ENCODE results near the gene KRT76. TPM values are rescaled to one million over a fixed set of nuclear protein-coding genes. Genes with fewer than 3 reads are reported as not detected.

The KRT76 gene
- total RNA-seq, 2 experiments from 2014 or later = not detected

DNA sequence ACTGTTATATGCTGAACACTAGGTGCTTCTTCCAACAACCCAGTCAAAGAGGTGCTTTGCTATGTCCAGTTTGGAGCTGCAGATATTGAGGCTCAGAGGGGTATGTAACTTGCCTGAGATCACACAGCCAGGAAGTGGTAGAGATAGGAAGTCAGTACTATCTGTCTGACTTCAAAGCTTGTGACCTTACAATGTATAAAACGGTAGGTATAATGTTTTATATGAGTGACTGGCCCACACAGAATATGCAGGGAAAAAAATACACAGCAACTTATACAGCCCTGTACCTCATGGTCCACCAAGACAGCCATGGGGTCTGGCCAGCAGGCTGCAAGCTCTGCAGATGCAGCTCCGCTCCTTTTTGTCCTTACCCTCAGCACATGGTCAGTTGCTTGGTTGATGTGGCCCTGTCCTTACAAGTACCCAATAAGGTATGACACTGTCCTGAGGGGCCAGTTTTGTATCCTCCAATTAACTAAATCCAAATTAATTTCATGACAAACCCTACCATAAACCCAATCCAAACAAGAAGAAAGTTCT lies 40.6 kb upstream of the KRT76 start:
- no peaks in the 10 kb centered on the region for H3K9me3 Mint-ChIP-seq (ENCODE audit: low read depth)
- DNase-seq (no peak), ATAC-seq (no peak)
- H3K27me3 Mint-ChIP-seq = peaks cover 9% of the 10 kb centered on the region
- H3K27ac Mint-ChIP-seq = no peak overlapping the region
- CTCF ChIA-PET = interaction anchor here (1.6 kb wide), 1 partner anchor 62 kb away, joined by 5 read pairs; no protein-coding TSS in a partner anchor
- no peak overlapping the region for H3K4me3 Mint-ChIP-seq
- H3K4me1 Mint-ChIP-seq = no peaks in the 10 kb centered on the region
- no peaks in the 10 kb centered on the region for H3K36me3 Mint-ChIP-seq

DNA sequence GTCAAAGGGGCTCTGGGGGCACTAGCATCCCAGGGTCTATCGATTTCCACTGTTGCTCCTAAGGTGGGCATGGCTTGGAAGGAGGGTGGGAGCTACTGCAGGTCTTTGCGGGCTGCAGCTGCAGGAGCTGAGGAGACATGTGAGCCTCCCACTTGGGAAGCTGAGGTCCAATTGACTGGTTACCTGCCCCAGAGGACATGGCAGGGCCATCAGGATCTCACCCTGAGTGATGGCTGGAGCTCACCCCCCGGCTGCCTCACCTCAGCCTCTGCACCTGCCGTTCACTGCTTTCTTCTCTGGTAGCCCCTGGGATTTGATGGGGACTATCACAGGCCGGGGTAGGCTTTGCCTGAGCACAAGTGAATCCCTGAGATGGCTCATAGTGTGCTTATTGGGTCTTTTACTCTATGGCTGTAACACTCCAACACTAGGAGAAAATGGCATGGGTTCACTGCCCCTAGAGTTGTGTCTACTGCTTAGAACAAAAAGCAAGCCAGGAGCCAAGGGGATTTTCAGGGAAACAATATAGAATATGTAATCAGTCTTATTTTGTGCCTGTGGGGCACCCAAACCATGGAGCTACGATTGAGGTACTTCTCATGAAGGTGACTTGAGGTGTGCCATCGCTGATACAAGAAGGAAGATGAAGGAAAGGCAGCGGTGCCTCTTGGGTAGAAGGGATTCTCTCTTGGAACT lies 40.0 kb upstream of the KRT76 start:
- DNase-seq (no peak), ATAC-seq (no peak)
- no peak overlapping the region for H3K27ac Mint-ChIP-seq
- no peak overlapping the region for H3K4me3 Mint-ChIP-seq
- H3K9me3 Mint-ChIP-seq (ENCODE audit: low read depth) = no peaks in the 10 kb centered on the region
- CTCF ChIA-PET = interaction anchor here (1.6 kb wide), 1 partner anchor 63 kb away, joined by 5 read pairs; no protein-coding TSS in a partner anchor
- no peaks in the 10 kb centered on the region for H3K36me3 Mint-ChIP-seq
- peaks cover 12% of the 10 kb centered on the region for H3K27me3 Mint-ChIP-seq
- no peaks in the 10 kb centered on the region for H3K4me1 Mint-ChIP-seq

DNA sequence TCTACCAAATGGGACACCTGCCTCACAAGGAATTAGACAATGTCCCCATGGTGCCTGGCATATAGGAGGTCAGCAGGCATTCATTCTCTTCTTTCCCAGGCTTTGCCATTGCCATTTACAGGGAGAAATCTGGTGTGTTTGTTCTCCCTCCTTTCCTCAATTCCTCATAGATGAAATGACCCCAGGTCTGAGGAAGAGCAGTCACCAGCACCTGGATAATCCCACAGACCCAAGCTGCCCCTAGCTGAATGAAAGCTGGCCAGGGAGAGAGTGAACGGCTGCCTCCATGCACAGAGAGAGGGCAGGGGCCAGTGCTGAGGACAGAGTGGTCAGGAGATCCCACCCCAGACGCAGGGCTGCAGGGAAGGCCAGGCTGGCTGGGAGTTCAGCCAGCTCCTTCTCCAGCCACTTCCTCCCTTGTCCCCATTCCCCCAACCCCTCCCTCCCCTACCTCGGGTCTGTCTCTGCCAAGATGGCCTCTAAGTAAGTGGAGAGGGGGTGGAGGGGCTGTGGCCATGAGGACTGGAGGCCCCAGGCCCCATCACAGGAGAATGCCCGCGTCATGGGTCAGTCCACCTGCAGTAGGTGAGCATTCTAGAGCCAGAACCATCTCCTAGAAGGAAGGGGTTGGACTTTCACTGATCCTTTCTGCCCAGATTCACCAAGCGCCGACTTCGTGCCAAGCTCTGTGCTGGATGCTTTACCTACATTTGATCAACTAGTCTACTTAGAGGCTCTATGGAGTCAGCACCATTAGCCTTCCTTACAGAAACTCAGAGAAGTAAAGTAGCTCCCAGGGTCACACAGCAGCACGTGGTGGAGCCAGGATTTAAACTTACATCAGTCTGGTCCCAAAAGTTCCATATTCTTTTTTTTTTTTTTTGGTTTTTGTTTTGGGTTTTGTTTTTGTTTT lies 38.8 kb upstream of the KRT76 start:
- Mint-ChIP-seq H3K4me1 (no peaks in the 10 kb centered on the region), H3K36me3 (no peaks in the 10 kb centered on the region), H3K9me3 (ENCODE audit: low read depth) (no peaks in the 10 kb centered on the region), H3K27ac (no peak overlapping the region), H3K4me3 (no peak overlapping the region), H3K27me3 (peaks cover 12% of the 10 kb centered on the region)
- no peak for DNase-seq
- ATAC-seq = no peak
- CTCF ChIA-PET = no interaction called here

GRCh38 chr12:52815161-52815560 lies 38.0 kb upstream of the KRT76 start:
- Mint-ChIP-seq H3K4me3 (no peak overlapping the region), H3K27ac (no peak overlapping the region), H3K4me1 (no peaks in the 10 kb centered on the region), H3K36me3 (no peaks in the 10 kb centered on the region), H3K9me3 (ENCODE audit: low read depth) (no peaks in the 10 kb centered on the region), H3K27me3 (peaks cover 8% of the 10 kb centered on the region)
- DNase-seq = no peak
- ATAC-seq = no peak
- CTCF ChIA-PET = interaction anchor here (2.2 kb wide), 1 partner anchor 55 kb away, joined by 5 read pairs; no protein-coding TSS in a partner anchor

- Mint-ChIP-seq H3K4me1 (no peaks in the 10 kb centered on the region), H3K36me3 (no peaks in the 10 kb centered on the region), H3K27ac (no peak overlapping the region), H3K9me3 (ENCODE audit: low read depth) (no peaks in the 10 kb centered on the region), H3K4me3 (no peak overlapping the region), H3K27me3 (peaks cover 7% of the 10 kb centered on the region)
- DNase-seq (no peak), ATAC-seq (no peak)
- CTCF ChIA-PET = interaction anchor here (2.2 kb wide), 1 partner anchor 56 kb away, joined by 5 read pairs; no protein-coding TSS in a partner anchor
Measured at GRCh38 chr12:52814710-52815155, 37.6 kb upstream of the KRT76 start.

- Mint-ChIP-seq H3K4me3 (no peak within 1 kb of the TSS), H3K9me3 (ENCODE audit: low read depth) (no peaks in the 10 kb centered on the region), H3K4me1 (no peaks in the 10 kb centered on the region), H3K36me3 (no peaks in the 10 kb centered on the region), H3K27ac (no peak within 1 kb of the TSS), H3K27me3 (peaks cover 10% of the 10 kb centered on the region)
- CTCF ChIA-PET = interaction anchor here (2.2 kb wide), 1 partner anchor 56 kb away, joined by 5 read pairs; no protein-coding TSS in a partner anchor
- DNase-seq = no peak
- no peak for ATAC-seq
Measured at GRCh38 chr12:52813885-52814709, 37.0 kb upstream of the KRT76 start, which contains the start of gene KRT4. KRT4 (minus strand) TSS chr12:52814116; CDS start chr12:52814058, 58 bp downstream.

- no peak for DNase-seq
- no peak overlapping the region for H3K27ac Mint-ChIP-seq
- H3K4me1 Mint-ChIP-seq = no peaks in the 10 kb centered on the region
- no peaks in the 10 kb centered on the region for H3K36me3 Mint-ChIP-seq
- H3K27me3 Mint-ChIP-seq = peaks cover 10% of the 10 kb centered on the region
- no peak overlapping the region for H3K4me3 Mint-ChIP-seq
- H3K9me3 Mint-ChIP-seq (ENCODE audit: low read depth) = no peaks in the 10 kb centered on the region
- CTCF ChIA-PET = interaction anchor here (2.2 kb wide), 1 partner anchor 57 kb away, joined by 5 read pairs; no protein-coding TSS in a partner anchor
- ATAC-seq = no peak
Measured at GRCh38 chr12:52813203-52813819, 36.2 kb upstream of the KRT76 start.

GRCh38 chr12:52812749-52813148 lies 35.6 kb upstream of the KRT76 start:
- H3K36me3 Mint-ChIP-seq = no peaks in the 10 kb centered on the region
- H3K9me3 Mint-ChIP-seq (ENCODE audit: low read depth) = no peaks in the 10 kb centered on the region
- H3K4me1 Mint-ChIP-seq = no peaks in the 10 kb centered on the region
- peaks cover 10% of the 10 kb centered on the region for H3K27me3 Mint-ChIP-seq
- DNase-seq (no peak), ATAC-seq (no peak)
- H3K4me3 Mint-ChIP-seq = no peak overlapping the region
- no peak overlapping the region for H3K27ac Mint-ChIP-seq
- CTCF ChIA-PET = interaction anchor here (2.2 kb wide), 1 partner anchor 58 kb away, joined by 5 read pairs; no protein-coding TSS in a partner anchor

DNA sequence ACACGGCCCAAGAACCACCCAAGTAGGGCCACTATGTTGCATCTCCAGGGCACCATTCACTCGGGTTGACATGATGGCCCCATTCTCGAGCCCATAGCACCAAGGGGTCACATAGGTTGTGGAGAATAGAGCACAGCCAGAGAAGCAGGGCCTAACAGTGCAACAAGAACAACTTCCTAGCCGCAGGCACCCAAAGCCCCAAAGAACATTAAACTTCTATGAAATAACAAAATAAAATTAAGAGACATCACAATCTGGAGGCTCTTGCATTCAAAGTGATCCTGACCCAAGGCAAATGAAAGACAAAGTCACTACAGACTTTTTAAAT lies 34.9 kb upstream of the KRT76 start:
- H3K27ac Mint-ChIP-seq = no peak overlapping the region
- H3K27me3 Mint-ChIP-seq = peaks cover 10% of the 10 kb centered on the region
- DNase-seq (no peak), ATAC-seq (no peak)
- H3K4me3 Mint-ChIP-seq = no peak overlapping the region
- no peaks in the 10 kb centered on the region for H3K4me1 Mint-ChIP-seq
- H3K9me3 Mint-ChIP-seq (ENCODE audit: low read depth) = no peaks in the 10 kb centered on the region
- CTCF ChIA-PET = no interaction called here
- H3K36me3 Mint-ChIP-seq = no peaks in the 10 kb centered on the region

DNA sequence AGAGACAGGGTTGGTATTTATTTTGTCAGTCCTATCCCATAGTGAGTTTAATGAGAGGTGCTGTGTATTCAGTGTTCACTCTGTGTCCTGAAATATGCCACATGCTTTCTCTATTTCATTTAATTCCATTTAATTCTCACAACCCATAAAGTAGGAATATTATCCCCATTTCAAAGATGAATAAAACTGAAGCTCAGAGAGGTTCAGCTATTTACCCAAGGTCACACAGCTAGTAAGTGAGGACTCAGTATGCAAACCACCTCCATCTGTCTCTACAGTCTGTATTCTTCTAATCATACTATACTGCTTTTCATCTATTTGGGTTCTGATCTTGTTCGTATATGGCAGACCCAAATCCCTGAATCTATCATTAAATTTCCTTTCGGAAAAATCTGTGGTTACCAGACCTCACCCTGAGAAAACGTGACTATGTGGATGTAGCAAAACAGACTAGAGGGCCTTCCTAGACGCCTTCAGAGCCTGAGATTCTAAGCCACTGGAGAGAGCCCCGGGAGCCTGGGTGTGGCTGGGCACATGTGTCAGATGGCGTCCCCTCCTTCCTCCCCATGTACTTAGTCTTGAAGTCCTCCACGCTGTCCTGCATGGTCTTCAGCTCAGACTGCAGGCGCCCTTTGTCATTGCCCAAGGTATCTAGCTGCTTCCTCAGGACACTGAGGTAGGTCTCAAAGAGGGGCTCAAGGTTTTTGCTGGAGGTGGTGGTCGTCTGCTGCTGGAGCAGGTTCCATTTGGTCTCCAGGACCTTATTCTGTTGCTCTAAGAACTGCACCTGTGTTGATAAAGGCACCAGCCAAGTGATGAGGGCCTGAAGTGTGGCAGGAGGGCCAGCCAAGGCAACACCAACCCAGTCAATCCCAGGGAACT lies 34.3 kb upstream of the KRT76 start:
- H3K36me3 Mint-ChIP-seq = no peaks in the 10 kb centered on the region
- DNase-seq = no peak
- H3K4me1 Mint-ChIP-seq = no peaks in the 10 kb centered on the region
- H3K27ac Mint-ChIP-seq = no peak overlapping the region
- H3K27me3 Mint-ChIP-seq = peaks cover 10% of the 10 kb centered on the region
- no peak for ATAC-seq
- H3K9me3 Mint-ChIP-seq (ENCODE audit: low read depth) = no peaks in the 10 kb centered on the region
- H3K4me3 Mint-ChIP-seq = no peak overlapping the region
- CTCF ChIA-PET = no interaction called here

GRCh38 chr12:52810554-52810953 lies 33.4 kb upstream of the KRT76 start:
- CTCF ChIA-PET = no interaction called here
- no peaks in the 10 kb centered on the region for H3K9me3 Mint-ChIP-seq (ENCODE audit: low read depth)
- no peaks in the 10 kb centered on the region for H3K4me1 Mint-ChIP-seq
- no peak for ATAC-seq
- H3K4me3 Mint-ChIP-seq = no peak overlapping the region
- no peak for DNase-seq
- H3K36me3 Mint-ChIP-seq = no peaks in the 10 kb centered on the region
- H3K27ac Mint-ChIP-seq = no peak overlapping the region
- H3K27me3 Mint-ChIP-seq = peaks cover 10% of the 10 kb centered on the region

DNA sequence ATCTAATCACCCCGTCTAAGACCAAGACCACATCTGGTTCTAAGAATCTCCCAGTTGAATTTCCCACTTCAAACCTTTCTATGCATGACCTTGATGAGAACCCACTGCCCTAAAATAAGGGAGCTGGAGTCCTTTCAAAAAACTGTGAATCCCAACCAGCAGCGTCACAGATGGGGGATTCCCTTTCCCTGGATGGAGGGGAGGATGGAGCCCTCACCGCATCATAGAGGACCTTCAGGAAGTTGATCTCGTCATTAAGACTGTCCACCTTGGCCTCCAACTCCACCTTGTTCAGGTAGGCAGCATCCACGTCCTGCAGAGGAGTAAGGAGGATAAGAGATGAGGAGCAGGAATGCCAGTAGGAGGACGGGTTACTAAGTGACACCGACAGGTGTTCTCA lies 32.0 kb upstream of the KRT76 start:
- H3K9me3 Mint-ChIP-seq (ENCODE audit: low read depth) = no peaks in the 10 kb centered on the region
- CTCF ChIA-PET = no interaction called here
- no peak overlapping the region for H3K27ac Mint-ChIP-seq
- H3K4me3 Mint-ChIP-seq = no peak overlapping the region
- peaks cover 6% of the 10 kb centered on the region for H3K27me3 Mint-ChIP-seq
- ATAC-seq (no peak), DNase-seq (no peak)
- no peaks in the 10 kb centered on the region for H3K4me1 Mint-ChIP-seq
- H3K36me3 Mint-ChIP-seq = no peaks in the 10 kb centered on the region

Data from activated CD8-positive, alpha-beta memory T cell treated with anti-CD3 and anti-CD28 coated beads, Interleukin-2, amount 10 ng/mL, durations not matched to agents 7 days and 5 days (primary cell).